Loucy (cell line): ENCODE results near the gene KICS2.

Experiments used
- H2AFZ ChIP-seq: fragments of 200-600 bp; sonication (generic); 2 replicates; pipeline ENCODE4 v1.6.0; 2016; ENCODE audit warnings: antibody characterized with exemption, mild to moderate bottlenecking, low read length, moderate library complexity
- H3F3A ChIP-seq: fragments of 200-600 bp; 2 replicates; pipeline ENCODE4 v1.6.0; 2016; ENCODE audit warnings: antibody characterized with exemption, low read depth, mild to moderate bottlenecking
- H3K27me3 ChIP-seq: fragments of 200-600 bp; sonication (generic); 2 replicates; pipeline ENCODE4 v1.6.1; 2014; ENCODE audit warnings: low read length, mild to moderate bottlenecking; ENCODE audit not compliant: insufficient read depth, poor library complexity, severe bottlenecking
- H3K36me3 ChIP-seq: fragments of 200-600 bp; sonication (generic); 2 replicates; pipeline ENCODE4 v1.6.1; 2016; ENCODE audit warnings: low read length; ENCODE audit not compliant: insufficient read depth
- H3K4me1 ChIP-seq: fragments of 200-600 bp; sonication (generic); 2 replicates; pipeline ENCODE4 v1.5.1; 2014; ENCODE audit warnings: low read length, mild to moderate bottlenecking; ENCODE audit not compliant: insufficient read depth, poor library complexity, severe bottlenecking
- H3K4me2 ChIP-seq: fragments of 200-600 bp; sonication (generic); 2 replicates; pipeline ENCODE4 v1.6.0; 2014; ENCODE audit warnings: antibody characterized with exemption, low read length, low read depth, mild to moderate bottlenecking; ENCODE audit not compliant: poor library complexity, severe bottlenecking
- H3K4me3 ChIP-seq: fragments of 200-600 bp; sonication (generic); 2 replicates; pipeline ENCODE4 v1.5.1; 2014; ENCODE audit warnings: low read length, mild to moderate bottlenecking, mixed read lengths; ENCODE audit not compliant: poor library complexity, severe bottlenecking
- H3K79me2 ChIP-seq: fragments of 200-600 bp; sonication (generic); 2 replicates; pipeline ENCODE4 v1.6.1; 2014; ENCODE audit warnings: low read length; ENCODE audit not compliant: insufficient read depth
- H3K9ac ChIP-seq: fragments of 200-600 bp; sonication (generic); 2 replicates; pipeline ENCODE4 v1.6.0; 2014; ENCODE audit warnings: mild to moderate bottlenecking, low read depth, low read length, moderate library complexity; ENCODE audit not compliant: poor library complexity, severe bottlenecking
- H3K9me2 ChIP-seq: fragments of 200-600 bp; sonication (generic); replicated peaks from 2 replicates; pipeline ENCODE4 v1.6.1; 2016; ENCODE audit warnings: low read depth, low read length, mixed read lengths
- H3K9me3 ChIP-seq: fragments of 200-600 bp; sonication (generic); 2 replicates; pipeline ENCODE4 v1.6.1; 2014; ENCODE audit warnings: mild to moderate bottlenecking, antibody characterized with exemption, low read length, low read depth; ENCODE audit not compliant: insufficient read depth
- H4K20me1 ChIP-seq: fragments of 200-600 bp; sonication (generic); 2 replicates; pipeline ENCODE4 v1.6.0; 2014; ENCODE audit warnings: antibody characterized with exemption, low read length, mild to moderate bottlenecking; ENCODE audit not compliant: insufficient read depth, poor library complexity, severe bottlenecking
- CTCF ChIP-seq: fragments of 200-600 bp; sonication (generic); conservative IDR thresholded peaks from 2 replicates; pipeline ENCODE4 v1.5.1; 2014; ENCODE audit warnings: mild to moderate bottlenecking, antibody characterized with exemption, low read length
- EZH2phosphoT487 ChIP-seq: fragments of 200-600 bp; IDR thresholded peaks from 2 replicates; pipeline ENCODE4 v1.6.1; 2018; ENCODE audit warnings: antibody characterized with exemption, mild to moderate bottlenecking, moderate library complexity, borderline replicate concordance

Gene KICS2

GRCh38 chr12:64177001-64177400 lies 45.1 kb downstream of the KICS2 start:
- Histone ChIP-seq H2AFZ (no peak overlapping the region), H3K4me1 (no peaks in the 10 kb centered on the region), H3K9me3 (no peaks in the 10 kb centered on the region), H4K20me1 (no peaks in the 10 kb centered on the region), H3K4me3 (no peak overlapping the region), H3K9ac (no peak overlapping the region), H3K79me2 (no peaks in the 10 kb centered on the region), H3F3A (no peaks in the 10 kb centered on the region), H3K9me2 (no peaks in the 10 kb centered on the region), H3K36me3 (no peaks in the 10 kb centered on the region), H3K27me3 (no peaks in the 10 kb centered on the region), H3K4me2 (no peak overlapping the region)
- TF ChIP-seq EZH2phosphoT487 (no peak), CTCF (no peak)

GRCh38 chr12:64175254-64175945 lies 46.7 kb downstream of the KICS2 start:
- H3K36me3 ChIP-seq: no peaks in the 10 kb centered on the region
- H3K9ac ChIP-seq: no peak overlapping the region
- H3F3A ChIP-seq: no peaks in the 10 kb centered on the region
- H2AFZ ChIP-seq: no peak overlapping the region
- H3K9me3 ChIP-seq: no peaks in the 10 kb centered on the region
- no peaks in the 10 kb centered on the region for H3K27me3 ChIP-seq
- no peak overlapping the region for H3K4me2 ChIP-seq
- H4K20me1 ChIP-seq: no peaks in the 10 kb centered on the region
- no peak for TF ChIP-seq EZH2phosphoT487
- no peak for TF ChIP-seq CTCF
- no peak overlapping the region for H3K4me3 ChIP-seq
- no peaks in the 10 kb centered on the region for H3K9me2 ChIP-seq
- H3K79me2 ChIP-seq: no peaks in the 10 kb centered on the region
- H3K4me1 ChIP-seq: no peaks in the 10 kb centered on the region

- no peak overlapping the region for H3K4me3 ChIP-seq
- no peaks in the 10 kb centered on the region for H3F3A ChIP-seq
- no peaks in the 10 kb centered on the region for H3K4me1 ChIP-seq
These were observed 48.6 kb downstream of the KICS2 start for GRCh38 chr12:64173456-64173855.

More at GRCh38 chr12:64173456-64173855, 48.6 kb downstream of the KICS2 start:
- Histone ChIP-seq H4K20me1 (no peaks in the 10 kb centered on the region), H3K9ac (no peak overlapping the region), H3K79me2 (no peaks in the 10 kb centered on the region), H3K9me3 (no peaks in the 10 kb centered on the region), H2AFZ (no peak overlapping the region), H3K4me2 (no peak overlapping the region), H3K27me3 (no peaks in the 10 kb centered on the region), H3K9me2 (no peaks in the 10 kb centered on the region), H3K36me3 (no peaks in the 10 kb centered on the region)
- TF ChIP-seq EZH2phosphoT487 (no peak), CTCF (no peak)
